Measurements from ENCODE around the gene SLC6A4. TPM values are rescaled to one million over a fixed set of nuclear protein-coding genes. Genes with fewer than 3 reads are reported as not detected.

SLC6A4 gene
- 0.28 TPM for polyA plus RNA-seq (2012; ENCODE audit: insufficient read depth, insufficient read length, low read depth)

DNA sequence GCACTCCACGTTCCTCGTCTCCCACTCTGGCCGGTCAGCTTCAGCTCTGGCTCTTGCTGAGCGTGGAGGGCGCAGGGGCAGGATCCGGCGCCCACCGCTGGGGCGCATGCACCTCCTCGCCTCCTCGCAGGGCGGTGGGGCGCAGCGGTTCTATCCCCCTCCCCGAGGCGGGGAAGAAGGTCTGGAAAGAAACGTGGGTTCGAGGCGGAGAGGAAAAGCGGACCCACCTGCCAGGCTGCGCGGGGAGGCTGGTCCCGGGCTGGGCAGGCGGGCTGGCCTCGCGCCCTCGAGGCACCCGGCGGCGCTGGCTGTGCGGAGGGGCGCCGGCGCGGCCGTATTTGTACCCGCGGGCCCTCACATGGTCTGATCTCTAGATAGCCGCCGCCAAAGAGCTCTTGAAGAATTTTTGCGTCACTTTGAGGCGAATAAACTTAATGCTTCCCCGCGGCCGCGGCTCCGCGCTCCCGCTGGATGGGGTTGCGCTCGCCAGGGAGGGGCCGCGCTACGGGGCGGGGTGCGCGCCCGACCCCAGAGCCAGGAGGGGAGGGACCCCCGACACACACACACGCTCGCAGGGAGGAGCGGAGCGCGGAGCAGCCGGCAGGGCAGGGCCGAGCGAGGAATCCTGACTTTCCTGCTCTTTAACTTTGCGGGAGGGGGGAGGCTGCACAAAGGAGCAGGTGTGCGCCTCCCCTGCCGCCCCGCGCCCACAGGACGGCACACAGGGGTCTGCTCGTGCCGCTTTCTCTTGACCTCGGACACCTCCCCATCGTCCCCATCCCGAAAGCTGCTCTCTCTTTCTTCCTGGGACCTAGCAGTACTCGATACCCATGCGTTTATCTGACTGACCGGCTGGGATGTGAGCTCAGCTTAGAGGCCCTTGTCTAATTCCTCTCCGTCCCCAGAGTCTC, at the start of gene SLC6A4:
SLC6A4 (minus strand) TSS at position 312 of the 911 bp plus-strand sequence. CDS start 13,739 bp downstream, outside the sequence.
- H3K9me3 ChIP-seq, result no peaks in the 10 kb centered on the region
- DNase-seq, result no peak
- peaks cover 29% of the 10 kb centered on the region for H3K27me3 ChIP-seq
- TF ChIP-seq, protein P1, sequence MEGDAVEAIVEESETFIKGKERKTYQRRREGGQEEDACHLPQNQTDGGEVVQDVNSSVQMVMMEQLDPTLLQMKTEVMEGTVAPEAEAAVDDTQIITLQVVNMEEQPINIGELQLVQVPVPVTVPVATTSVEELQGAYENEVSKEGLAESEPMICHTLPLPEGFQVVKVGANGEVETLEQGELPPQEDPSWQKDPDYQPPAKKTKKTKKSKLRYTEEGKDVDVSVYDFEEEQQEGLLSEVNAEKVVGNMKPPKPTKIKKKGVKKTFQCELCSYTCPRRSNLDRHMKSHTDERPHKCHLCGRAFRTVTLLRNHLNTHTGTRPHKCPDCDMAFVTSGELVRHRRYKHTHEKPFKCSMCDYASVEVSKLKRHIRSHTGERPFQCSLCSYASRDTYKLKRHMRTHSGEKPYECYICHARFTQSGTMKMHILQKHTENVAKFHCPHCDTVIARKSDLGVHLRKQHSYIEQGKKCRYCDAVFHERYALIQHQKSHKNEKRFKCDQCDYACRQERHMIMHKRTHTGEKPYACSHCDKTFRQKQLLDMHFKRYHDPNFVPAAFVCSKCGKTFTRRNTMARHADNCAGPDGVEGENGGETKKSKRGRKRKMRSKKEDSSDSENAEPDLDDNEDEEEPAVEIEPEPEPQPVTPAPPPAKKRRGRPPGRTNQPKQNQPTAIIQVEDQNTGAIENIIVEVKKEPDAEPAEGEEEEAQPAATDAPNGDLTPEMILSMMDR (IDR thresholded peaks at IDR 0.05; ENCODE audit: low read depth, low read length), result no peak
- H3K4me3 ChIP-seq (ENCODE audit: low read depth, low read length), result peak within 1 kb of the TSS; percentile 20; the same call in 1 of the 2 replicates
- no peaks in the 10 kb centered on the region for H3K4me1 ChIP-seq
- H3K36me3 ChIP-seq, result no peaks in the 10 kb centered on the region

DNA sequence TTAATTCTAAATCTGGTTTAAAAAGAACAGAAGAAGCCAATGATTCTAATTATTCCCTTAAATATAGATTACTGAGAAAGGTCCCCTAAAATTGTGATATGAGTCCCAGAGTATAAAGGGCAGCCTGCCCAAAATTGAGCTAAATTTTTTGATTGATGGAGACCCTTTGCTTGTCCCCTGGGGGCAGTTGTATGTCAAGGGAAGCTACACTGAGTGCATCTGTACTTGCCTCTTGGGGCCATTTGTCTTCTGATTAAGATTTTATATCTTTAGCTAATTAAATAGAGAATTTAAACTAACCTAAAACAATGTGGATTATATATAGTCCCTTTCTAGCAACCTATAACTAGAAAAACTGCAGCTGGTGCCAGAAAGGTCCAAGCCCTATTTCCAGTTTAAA, 43.7 kb upstream of the SLC6A4 start:
- H3K36me3 ChIP-seq, result no peaks in the 10 kb centered on the region
- TF ChIP-seq, protein P1 (IDR thresholded peaks at IDR 0.05; ENCODE audit: low read depth, low read length), result no peak

DNA sequence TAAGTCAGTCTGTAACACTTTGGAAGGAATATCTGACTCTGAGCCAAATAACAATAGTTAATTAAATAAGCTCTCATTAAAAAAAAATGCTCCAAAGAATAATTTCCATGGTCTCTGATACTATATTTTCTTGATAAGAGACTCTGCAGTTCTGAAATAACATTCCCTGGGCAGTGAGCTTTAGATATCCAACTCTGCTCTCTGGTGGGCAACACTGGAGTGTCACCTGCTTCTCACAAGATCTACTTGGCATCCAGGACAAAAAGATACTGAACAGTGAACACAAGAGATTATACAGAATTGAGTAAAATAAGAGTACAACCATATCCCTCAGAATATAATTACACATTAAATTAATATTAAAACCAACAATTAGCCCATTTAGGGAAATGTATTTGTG, 42.5 kb upstream of the SLC6A4 start:
- H3K27me3 ChIP-seq, result no peaks in the 10 kb centered on the region
- DNase-seq, result peak; percentile 31
- no peaks in the 10 kb centered on the region for H3K4me1 ChIP-seq
- H3K9me3 ChIP-seq, result no peaks in the 10 kb centered on the region
- TF ChIP-seq, protein P1 (IDR thresholded peaks at IDR 0.05; ENCODE audit: low read depth, low read length), result peak; percentile 60
- no peak overlapping the region for H3K4me3 ChIP-seq (ENCODE audit: low read depth, low read length)
- no peaks in the 10 kb centered on the region; the same call in 1 of the 2 replicates for H3K36me3 ChIP-seq

More for the DNA sequence above, 43.7 kb upstream of the SLC6A4 start:
- DNase-seq, result peak; percentile 65
- H3K27me3 ChIP-seq, result no peaks in the 10 kb centered on the region
- H3K9me3 ChIP-seq, result no peaks in the 10 kb centered on the region
- no peaks in the 10 kb centered on the region for H3K4me1 ChIP-seq
- H3K4me3 ChIP-seq (ENCODE audit: low read depth, low read length), result no peak overlapping the region

DNA sequence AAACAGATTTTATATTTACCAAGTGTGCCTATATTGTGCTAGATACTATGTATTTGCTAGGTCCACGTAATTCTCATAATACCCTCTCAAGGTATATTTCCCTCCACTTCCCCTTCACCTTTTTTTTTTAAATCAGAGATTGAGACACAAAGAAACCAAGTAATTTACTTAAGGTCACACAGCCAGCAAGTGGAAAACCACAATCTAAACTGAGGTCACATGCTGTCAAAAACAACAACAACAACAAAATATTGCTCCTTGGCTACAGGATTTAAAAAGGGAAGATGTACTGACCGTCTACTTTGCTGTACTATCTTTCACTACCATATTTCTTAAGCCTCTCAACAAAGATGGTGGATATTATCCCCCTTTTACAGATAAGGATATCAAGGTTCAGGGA, 40.4 kb upstream of the SLC6A4 start:
- no peak for DNase-seq
- H3K9me3 ChIP-seq, result no peaks in the 10 kb centered on the region

DNA sequence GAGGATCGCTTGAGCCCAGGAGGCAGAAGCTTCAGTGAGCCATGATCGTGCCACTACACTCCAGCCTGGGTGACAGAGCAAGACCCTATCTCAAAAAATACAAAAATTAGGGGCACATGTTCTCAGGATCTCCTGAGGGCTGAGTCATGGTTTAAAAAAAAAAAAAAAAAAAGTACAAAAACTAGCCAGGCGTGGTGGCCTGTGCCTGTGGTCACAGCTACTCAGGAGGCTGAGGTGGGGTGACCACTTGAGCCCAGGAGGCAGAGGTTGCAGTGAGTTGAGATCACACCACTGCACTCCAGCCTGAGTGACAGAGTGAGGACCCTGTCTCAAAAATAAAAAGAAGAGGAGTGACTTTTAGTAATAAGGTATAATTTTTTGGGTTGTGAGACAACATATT, 39.4 kb upstream of the SLC6A4 start:
- TF ChIP-seq, protein P1 (IDR thresholded peaks at IDR 0.05; ENCODE audit: low read depth, low read length), result no peak
- Histone ChIP-seq H3K4me1 (no peaks in the 10 kb centered on the region), H3K4me3 (ENCODE audit: low read depth, low read length) (no peak overlapping the region), H3K9me3 (no peaks in the 10 kb centered on the region), H3K27me3 (no peaks in the 10 kb centered on the region), H3K36me3 (no peaks in the 10 kb centered on the region; the same call in 1 of the 2 replicates)
- DNase-seq, result no peak

More for the DNA sequence above, 40.4 kb upstream of the SLC6A4 start:
- TF ChIP-seq, protein P1 (IDR thresholded peaks at IDR 0.05; ENCODE audit: low read depth, low read length), result no peak
- Histone ChIP-seq H3K36me3 (no peaks in the 10 kb centered on the region; the same call in 1 of the 2 replicates), H3K27me3 (no peaks in the 10 kb centered on the region), H3K4me1 (no peaks in the 10 kb centered on the region), H3K4me3 (ENCODE audit: low read depth, low read length) (no peak overlapping the region)

DNA sequence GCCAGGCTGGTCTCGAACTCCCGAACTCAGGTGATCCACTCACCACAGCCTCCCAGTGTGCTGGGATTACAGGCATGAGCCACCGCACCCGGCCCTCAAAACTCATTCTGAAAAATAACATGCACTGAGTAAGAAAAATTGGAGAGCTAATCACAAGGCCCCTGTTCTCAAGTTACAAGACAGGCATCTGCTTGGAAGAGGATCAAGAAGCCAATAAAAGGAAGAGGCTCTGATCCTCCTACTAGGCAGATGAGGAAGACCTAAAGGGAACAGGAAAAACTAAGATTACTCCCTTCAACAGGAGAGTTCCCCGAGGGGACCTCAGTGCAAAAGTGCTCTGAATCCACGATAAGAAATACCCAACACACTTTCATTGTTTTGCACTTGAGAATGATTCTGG, 37.9 kb upstream of the SLC6A4 start:
- Histone ChIP-seq H3K27me3 (no peaks in the 10 kb centered on the region), H3K36me3 (no peaks in the 10 kb centered on the region; the same call in 1 of the 2 replicates), H3K9me3 (no peaks in the 10 kb centered on the region), H3K4me3 (ENCODE audit: low read depth, low read length) (no peak overlapping the region), H3K4me1 (no peaks in the 10 kb centered on the region)
- no peak for DNase-seq
- TF ChIP-seq, protein P1 (IDR thresholded peaks at IDR 0.05; ENCODE audit: low read depth, low read length), result no peak

All from BE2C (cell line).